Measurements from ENCODE around the gene OR52A5.
"Not testable (repeated sequence)": the region's sequence is repeated elsewhere in the genome, so short reads cannot be mapped to it uniquely, and the experiment has no call there.

Gene OR52A5

GRCh38 chr11:5137996-5138395 is at the start of gene OR52A5:
OR52A5 (minus strand) TSS chr11:5138356; CDS start chr11:5132642, 5,714 bp downstream.
- DNase-seq, result no peak

- DNase-seq, result no peak
These were observed 40.1 kb upstream of the OR52A5 start for GRCh38 chr11:5178046-5178837.

- no peak for DNase-seq
These were observed 36.8 kb upstream of the OR52A5 start for GRCh38 chr11:5174934-5175333.

- no peak for DNase-seq
These were observed 33.7 kb upstream of the OR52A5 start for GRCh38 chr11:5171856-5172255.

GRCh38 chr11:5165898-5166297 is 27.7 kb upstream of the OR52A5 start:
- DNase-seq, result not testable (repeated sequence)

GRCh38 chr11:5164807-5165206 is 26.7 kb upstream of the OR52A5 start:
- not testable (repeated sequence) for DNase-seq

- DNase-seq, result not testable (repeated sequence)
These were observed 22.9 kb upstream of the OR52A5 start for GRCh38 chr11:5161045-5161444.

- not testable (repeated sequence) for DNase-seq
These were observed 22.1 kb upstream of the OR52A5 start for GRCh38 chr11:5160217-5160616.

GRCh38 chr11:5159806-5160205 is 21.6 kb upstream of the OR52A5 start:
- no peak for DNase-seq

- DNase-seq, result no peak
These were observed 16.5 kb upstream of the OR52A5 start, which contains the start of gene OR52A1 for GRCh38 chr11:5154657-5155056. OR52A1 (minus strand) TSS chr11:5154757; CDS start chr11:5152369, 2,388 bp downstream.

GRCh38 chr11:5153574-5154431 is 15.6 kb upstream of the OR52A5 start:
- DNase-seq, result no peak

GRCh38 chr11:5151713-5152153 is 13.6 kb upstream of the OR52A5 start:
- DNase-seq, result no peak

- not testable (repeated sequence) for DNase-seq
These were observed 6.0 kb upstream of the OR52A5 start for GRCh38 chr11:5144206-5144605.

GRCh38 chr11:5137014-5137413 is 1.1 kb downstream of the OR52A5 start:
- no peak for DNase-seq

GRCh38 chr11:5136261-5136660 is 1.9 kb downstream of the OR52A5 start:
- DNase-seq, result no peak

- DNase-seq, result no peak
These were observed 6.4 kb downstream of the OR52A5 start for GRCh38 chr11:5131584-5132335.

GRCh38 chr11:5129457-5129877 is 8.7 kb downstream of the OR52A5 start:
- no peak for DNase-seq

GRCh38 chr11:5124891-5125620 is 13.1 kb downstream of the OR52A5 start:
- no peak for DNase-seq

- DNase-seq, result peak; percentile 34
These were observed 14.2 kb downstream of the OR52A5 start for GRCh38 chr11:5123802-5124521.

- DNase-seq, result no peak
These were observed 19.3 kb downstream of the OR52A5 start for GRCh38 chr11:5118893-5119292.

- DNase-seq, result no peak
These were observed 20.6 kb downstream of the OR52A5 start for GRCh38 chr11:5117588-5117987.
